NK-92 (cell line): Measurements from ENCODE around the gene KANSL1L.

Source experiments
- DNase-seq: peaks from one replicate; lab custom pipeline; 2025; ENCODE audit not compliant: unreplicated experiment; lab: John Stamatoyannopoulos, UW

Gene KANSL1L

DNA sequence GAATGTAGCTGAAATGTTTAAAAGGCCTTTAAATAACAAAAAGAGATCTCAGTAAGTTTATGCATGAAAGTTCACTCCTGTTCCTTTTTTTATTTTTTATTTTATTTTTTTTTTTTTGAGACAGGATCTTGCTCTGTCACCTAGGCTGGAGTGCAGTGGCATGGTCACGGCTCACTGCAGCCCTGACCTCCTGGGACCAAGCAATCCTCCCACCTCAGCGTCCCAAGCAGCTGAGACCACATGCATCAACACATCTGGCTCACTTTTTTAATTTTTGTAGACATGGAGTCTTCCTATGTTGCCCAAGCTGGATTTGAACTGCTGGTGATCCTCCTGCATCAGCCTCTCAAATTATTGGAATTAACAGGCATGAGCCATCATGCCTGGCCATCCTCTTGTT is 84.3 kb downstream of the KANSL1L start:
- DNase-seq, result no peak

DNA sequence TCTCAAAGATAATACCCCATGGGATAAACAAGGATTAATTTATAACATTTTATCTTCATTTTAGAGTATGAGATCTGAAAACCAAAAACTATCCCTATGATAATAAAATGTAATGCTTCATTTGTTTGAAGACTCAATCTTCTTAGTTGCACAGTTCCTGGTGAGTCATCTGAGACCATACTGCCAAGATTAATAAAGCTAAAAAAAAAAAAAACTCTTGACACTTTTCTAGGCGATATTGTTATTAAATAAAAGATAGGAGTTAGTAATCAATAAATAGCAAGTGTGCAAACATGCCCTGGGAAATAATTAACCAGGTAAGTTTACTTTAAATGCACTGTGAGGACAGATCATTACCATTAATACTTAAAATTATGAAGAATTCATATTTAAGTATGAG is 84.9 kb downstream of the KANSL1L start:
- no peak for DNase-seq

DNA sequence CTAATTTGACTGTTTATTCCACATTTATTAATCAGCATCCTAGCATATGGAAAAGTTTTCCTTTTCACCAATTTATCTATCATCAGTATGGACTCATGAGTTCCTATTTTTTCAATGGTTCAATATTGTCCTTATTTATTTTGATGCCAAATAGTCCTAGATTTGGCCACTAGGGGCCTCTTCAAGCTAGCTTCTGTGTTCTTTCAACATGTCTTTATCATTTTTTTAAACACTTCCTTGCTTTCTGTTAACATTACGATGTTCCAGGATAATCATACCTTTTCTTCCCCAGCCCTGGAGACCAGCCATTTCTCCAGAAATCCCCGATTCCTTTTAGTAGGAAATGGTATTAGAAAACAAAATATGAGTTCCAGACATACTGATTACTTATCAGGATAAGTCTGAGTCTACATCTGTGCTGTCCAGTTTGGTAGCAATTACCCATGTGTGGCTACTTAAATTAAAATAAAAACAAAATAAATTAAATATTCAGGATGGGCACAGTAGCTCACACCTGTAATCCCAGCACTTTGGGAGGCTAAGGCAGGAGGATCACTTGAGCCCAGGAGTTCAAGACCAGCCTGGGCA is 98.2 kb downstream of the KANSL1L start:
- DNase-seq, result no peak

DNA sequence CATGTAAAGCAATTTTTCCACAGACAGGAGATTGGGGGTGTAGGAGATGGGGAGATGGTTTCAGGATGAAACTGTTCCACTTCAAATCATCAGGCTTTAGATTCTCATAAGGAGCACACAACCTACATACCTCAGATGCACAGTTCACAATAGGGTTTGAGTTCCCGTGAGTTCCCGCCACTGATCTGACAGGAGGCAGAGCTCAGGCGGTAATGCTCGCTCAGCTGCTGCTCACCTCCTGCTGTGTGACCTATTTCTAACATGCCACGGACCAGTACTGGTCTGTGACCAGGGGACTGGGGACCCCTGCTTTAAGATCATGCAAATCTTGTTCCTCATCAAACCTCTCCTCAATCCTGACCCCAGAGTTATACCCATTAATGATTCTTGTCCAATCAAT is 98.7 kb downstream of the KANSL1L start:
- DNase-seq, result no peak

DNA sequence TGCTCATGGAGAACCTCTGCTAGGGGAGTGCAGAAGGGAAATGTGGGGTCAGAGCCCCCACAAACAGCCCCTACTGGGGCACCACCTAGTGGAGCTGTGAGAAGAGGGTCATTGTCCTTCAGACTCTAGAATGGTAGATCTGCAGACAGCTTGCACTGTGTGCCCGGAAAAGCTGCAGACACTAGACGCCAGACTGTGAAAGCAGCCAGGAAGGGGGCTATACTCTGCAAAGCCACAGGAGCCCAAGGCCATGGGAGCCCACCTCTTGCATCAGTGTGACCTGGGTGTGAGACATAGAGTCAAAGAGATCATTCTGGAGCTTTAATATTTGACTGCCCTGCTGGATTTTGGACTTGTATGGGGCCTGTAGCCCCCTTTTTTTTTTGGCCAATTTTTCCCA is 107.9 kb downstream of the KANSL1L start:
- no peak for DNase-seq

DNA sequence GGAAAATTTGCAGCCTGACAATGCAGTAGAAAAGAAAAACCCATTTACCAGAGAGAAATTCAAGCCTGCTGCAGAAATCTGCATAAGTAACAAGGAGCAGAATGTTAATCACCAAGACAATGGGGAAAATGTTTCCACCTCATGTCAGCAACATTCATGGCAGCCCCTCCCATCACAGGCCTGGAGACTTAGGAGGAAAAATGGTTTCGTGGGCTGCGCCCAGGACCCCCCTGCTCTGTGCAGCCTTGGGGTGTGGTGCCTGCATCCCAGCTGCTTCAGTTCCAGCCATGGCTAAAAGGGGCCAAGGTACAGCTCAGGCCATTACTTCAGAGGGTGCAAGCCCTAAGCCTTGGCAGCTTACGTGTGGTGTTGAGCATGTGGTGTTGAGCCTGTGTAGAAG is 115.4 kb downstream of the KANSL1L start:
- no peak for DNase-seq

DNA sequence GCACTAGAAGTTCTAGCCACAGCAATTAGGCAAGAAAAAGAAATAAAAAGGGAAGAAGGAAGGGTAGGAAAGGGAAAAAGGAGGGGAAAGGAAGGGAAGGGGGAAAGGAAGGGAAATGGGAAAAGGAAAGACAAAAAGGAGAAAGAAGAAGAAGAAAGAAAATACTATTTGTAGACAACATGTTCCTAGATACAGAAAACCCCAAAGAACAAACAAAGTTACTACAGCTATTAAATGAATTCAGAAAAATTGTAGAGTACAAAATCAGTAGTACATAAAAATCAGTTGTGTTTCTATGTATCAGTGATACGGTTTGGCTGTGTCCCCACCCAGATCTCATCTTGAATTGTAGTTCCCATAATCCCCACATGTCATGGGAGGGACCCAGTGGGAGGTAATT is 116.5 kb downstream of the KANSL1L start:
- DNase-seq, result no peak

DNA sequence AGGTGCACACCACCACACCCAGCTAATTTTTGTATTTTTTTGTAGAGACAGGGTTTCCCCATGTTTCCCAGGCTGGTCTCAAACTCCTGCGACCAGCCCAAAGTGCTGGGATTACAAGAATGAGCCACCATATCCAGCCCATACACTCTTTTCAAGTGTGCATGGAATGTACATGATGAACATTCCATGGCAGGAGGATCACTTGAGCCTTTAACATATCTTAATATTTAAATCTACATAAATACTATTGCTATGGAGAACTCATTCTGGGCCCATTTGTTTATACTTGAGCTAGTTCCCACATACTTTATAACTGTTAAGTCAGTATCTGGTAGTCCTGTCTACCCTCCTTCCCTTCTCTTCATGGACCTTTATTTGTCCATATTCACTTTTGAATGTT is 120.3 kb downstream of the KANSL1L start:
- no peak for DNase-seq

DNA sequence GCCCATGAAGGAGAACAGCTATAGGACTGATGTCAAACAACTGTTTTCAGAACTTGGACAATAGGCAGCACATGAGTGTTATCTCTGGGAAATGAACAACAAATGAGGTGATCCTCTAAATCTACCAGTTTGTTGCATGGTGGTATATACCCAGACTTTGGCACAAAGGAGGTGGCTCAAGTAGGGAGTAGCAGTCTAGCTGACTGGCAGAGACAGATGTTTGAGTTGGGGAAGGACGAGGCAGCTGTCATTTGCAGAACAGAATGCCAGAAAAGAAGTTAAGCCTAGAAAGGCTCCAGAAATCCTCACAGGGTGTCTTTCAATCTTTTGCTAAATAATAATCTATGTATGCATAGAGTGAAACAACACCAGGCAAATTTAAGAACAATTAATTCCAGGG is 121.4 kb downstream of the KANSL1L start:
- DNase-seq, result no peak

DNA sequence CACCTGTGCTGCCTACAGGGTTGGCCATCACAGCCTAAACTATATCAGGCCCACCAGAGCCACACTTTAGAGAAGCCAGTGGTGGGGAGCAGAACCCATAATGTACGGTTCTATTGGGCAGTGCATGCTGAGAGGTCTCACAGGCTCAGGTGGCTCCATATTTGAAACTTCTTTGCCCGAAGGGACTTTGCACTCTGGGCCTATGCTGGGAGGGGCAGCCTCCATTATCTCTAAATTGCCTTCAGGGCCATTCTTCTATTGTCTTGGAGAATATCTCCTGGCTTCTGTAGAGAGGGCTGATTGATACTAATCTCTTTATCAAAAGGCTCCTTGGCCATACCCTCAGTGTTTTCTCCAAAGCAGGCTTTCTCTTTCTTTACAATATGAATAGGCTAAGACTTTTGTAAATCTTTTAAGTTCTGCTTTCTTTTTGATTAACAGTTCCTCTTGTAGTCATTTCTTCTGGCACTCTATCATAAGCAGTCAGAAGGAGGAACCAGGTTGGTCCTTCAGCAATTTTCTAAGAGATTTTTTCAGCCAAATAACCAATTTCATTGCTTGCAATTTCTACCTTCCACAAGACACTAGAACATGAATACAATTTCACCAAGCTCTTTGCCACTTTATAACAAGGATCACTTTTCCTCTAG is 124.2 kb downstream of the KANSL1L start:
- no peak for DNase-seq

DNA sequence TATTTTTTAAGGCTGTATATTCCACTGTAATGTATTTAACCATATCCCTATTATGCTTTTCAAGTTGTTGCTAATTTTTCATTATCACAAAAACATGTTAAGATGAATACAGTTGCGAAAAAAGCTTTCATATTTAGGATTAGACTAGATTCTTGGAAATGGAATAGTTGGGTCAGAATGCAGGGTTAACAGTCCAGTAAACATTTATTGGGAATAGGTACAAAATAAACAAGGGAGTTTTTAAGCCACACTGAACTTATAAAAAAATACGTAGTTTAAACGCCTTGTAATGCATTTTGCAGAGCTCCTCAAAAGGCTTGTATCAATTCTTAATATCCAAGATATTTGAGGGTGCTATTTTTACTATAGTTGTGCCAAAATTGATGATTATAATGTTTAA is 133.1 kb downstream of the KANSL1L start:
- no peak for DNase-seq

DNA sequence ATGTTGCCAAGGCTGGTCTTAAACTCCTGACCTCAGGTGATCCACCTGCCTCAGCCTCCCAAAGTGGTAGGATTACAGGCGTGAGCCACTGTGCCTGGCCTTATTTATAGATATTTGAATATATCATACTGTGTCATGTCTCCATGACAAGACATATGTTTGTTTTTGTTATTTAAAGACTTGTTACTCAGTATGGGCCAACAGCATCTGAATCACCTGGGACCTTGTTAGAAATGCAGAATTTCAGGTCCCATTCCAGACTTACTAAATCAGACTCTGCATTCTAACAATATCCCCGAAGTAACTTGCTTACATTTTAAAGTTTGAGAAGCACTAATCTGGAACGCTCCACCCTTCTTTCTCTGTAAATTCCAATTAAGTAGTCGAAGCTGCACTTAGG is 135.5 kb downstream of the KANSL1L start:
- no peak for DNase-seq

DNA sequence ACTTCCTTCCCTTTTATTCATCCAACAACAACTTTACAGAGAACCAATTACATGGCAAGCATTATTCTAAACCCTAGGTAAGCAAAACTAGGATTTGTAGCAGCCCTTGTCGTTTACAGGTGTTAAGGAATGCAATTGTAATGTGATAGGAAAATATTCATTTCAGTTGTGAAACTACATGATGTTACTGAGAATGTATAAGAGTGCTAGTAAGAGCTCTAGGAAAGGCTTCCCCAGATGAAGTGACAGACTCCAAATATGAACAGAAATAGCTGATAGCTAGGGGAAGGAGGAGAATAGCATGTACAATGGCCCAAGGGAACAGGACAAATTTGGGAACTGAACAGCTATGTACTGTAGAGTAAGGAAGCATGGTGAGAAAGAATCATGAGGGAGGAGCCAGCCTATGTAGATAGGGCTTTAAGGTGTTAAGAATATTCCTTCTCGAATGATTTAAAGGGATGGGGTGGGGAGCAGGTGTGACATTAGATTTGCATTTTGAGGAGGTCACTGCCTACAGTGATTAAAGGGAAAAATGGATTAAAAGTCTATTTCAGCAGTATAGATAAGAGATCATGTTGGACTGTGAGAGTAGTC is 137.0 kb downstream of the KANSL1L start:
- no peak for DNase-seq

DNA sequence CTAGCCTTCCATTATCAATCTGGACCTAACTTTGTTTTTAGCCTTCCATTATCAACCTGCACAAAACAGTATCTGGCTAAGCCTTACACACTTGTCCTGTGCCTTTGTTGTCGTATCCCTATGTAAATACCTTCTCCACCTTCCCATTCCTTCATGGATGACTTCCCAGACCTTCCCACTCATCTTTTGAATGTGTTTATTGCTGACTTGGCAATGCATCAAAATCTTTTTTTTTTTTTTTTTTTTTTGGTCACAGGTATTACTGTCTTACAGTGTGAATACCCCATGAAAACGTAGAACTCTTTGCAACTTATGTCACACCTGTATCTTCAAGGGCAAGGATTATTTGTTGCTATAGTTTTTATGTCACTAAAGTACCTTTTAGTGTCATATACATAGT is 143.0 kb downstream of the KANSL1L start:
- DNase-seq, result no peak

DNA sequence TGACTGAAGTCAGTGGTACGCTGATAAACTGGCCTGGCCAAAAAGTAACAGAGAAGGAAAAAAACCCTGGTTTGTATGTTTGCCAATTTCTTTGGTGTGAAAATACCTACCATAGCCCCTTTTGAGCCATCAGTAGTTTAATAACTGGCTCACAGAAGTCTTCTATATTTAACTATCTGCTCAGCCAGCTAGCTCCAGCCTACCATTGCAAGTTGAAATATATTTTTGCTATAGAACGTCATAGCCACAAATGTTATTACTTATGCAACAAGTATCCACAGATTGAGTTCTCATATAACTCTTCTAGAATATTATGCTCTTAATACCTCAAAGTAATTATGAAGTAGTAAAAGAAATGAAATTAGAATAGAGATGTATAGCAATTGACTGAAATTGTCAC is 143.6 kb downstream of the KANSL1L start:
- DNase-seq, result no peak

DNA sequence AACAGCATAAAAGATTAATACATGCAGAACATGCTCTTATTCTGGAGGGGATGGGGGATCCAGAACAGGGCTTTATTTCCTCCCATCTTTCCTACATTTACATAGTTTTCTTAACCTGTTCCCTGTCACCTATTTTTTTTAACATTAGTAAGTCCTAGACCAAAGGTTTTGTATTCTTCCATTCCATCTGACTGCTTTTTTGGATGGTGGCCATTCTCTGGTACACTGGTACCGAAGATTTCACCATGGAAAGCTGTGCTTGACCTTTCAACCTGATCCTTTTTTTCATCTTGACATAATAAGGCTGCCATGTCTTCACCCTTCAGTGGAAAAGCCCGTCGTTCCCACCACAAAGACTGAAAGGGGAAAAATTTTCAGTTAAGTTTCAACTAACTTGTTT is 148.4 kb downstream of the KANSL1L start:
- DNase-seq, result no peak

DNA sequence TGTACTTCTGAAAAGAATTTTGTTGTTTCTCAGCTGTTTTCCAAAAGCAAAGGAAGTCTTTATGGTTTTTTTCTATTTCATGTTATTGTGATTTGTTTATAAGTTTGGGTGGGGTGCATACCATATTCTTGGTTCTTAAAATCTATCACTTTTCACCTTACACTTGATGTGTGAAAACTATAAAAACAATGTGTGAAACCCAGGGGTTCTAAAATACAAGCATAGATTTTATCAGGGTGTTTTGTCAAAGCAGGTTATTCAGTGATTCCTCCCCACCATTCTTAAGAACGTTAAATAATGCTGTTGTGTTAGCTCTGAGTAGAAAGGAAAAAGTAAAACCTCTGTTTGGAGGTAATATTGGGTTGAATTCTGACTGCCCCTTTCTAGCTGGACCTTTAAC is 151.1 kb downstream of the KANSL1L start:
- DNase-seq, result no peak

DNA sequence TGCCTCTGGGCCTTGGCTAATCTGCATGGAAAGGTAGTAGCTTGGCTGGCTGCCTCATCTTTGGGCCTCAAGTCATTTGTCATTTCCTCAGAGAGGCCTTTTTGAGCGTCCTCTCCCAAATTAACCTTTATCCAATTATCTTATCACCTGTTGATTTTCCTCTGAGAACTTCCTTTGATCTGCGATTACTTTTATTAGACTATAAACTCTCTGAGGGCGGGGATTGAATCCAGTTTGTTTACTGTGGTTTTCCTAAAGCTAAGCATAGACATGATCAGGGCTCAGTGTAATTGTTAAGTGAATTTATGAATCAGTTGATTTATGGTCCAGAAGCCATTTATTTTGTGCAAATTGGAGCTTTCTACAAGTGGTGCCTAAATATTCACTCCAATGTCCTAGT is 161.3 kb downstream of the KANSL1L start:
- DNase-seq, result no peak

DNA sequence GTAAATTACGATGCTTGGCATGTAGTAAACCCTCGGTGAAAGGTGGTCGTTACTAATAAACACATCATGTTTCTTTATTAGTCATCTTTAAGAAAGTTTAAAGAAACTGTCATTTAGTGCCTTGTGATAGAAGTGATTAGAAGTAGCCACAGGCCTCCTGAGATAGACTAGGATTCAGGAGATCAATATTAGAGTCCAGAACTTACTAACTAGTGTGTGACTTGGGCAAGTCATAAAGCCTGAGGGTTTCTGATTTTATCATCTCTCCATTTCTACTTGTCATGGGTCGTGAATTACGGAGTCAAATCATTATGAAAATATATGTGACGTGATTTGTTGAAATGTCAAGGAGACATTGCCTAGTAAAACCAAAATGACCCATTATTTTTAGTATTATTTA is 162.1 kb downstream of the KANSL1L start:
- DNase-seq, result no peak

DNA sequence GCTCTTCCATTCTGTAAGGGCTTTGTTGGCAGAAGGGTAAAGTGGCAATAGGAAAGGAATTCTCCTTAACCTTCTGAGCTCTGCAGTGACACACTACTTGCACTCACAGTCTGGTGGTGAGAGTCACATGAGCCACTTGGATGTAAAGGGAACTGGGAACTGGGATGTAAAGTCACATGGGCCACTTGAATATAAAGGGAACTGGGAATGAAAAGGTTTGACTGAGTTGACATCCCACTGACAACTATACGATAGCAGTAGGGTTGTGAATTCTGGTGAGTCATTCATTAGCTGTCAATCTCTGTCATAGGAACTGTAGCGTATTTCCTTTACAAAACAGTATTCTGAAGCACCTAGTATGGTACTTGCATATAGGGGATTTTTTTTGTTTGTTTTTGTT is 163.3 kb downstream of the KANSL1L start:
- no peak for DNase-seq

DNA sequence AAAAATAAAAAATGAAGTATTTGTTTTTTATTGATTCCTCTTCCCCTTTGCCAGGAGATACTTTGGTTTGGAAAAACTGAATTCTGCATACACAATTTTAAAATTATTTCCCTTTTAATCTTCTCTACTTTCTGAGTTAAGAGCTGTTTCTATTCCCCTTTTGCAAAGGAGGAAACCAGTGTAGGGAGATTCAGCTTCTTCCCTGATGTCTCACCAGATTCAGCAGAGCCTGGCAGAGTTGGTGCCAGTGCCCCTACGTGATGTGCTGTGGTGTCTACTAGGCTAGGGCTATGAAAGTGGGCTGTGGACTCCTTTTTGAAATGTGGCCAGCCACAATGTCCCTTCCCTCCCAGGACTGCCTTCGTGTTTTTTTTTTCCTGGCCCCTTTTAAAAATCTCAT is 166.3 kb downstream of the KANSL1L start:
- no peak for DNase-seq

DNA sequence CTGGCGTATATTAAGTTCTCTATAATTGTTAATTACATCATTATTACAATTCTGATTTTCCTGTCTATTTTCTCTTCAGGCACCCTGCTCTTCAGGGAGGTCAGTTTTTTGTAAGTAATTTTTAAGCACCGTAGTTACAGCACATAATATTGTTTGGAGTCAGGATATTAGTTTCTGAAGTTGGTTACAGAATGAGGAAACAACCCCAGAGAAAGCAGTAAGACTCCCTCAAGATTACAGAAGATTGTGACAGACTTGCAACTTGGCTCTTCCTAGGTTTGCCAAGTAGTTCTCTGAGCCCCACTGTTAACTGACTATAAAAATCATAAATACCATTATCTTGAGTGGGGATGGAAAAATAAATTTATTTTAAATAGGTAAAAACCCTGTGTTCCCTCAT is 167.8 kb downstream of the KANSL1L start:
- no peak for DNase-seq
